Endothelial cell of umbilical vein (primary cell): ENCODE measurements around the gene PIK3CG. TPM values are rescaled to one million over a fixed set of nuclear protein-coding genes. Genes with fewer than 3 reads are reported as not detected.

Experiments
- BruUV-seq: library from RNA; stranded (reverse); fragments of 400-500 nt; replicated peaks from 2 replicates; lab custom pipeline; 2021; lab: Mats Ljungman, UMichigan
- CTCF ChIA-PET: fragments of 300-600, 350-600 bp; sonication (Branson Sonifier 250); formaldehyde crosslinking; loops from one replicate; lab custom pipeline; 2021; ENCODE audit warnings: antibody characterized with exemption, inconsistent platforms; lab: Charles Lee
- POLR2A ChIA-PET: fragments of 300-600, 350-600 bp; sonication (Branson Sonifier 250); formaldehyde crosslinking; loops from one replicate; lab custom pipeline; 2021; ENCODE audit warnings: antibody characterized with exemption, inconsistent platforms; lab: Charles Lee
- DNase-seq: peaks from one replicate; pipeline ENCODE4 v3.0.0-alpha.2; 2011; ENCODE audit warnings: low read depth, low spot score
- FAIRE-seq: peaks from 2 replicates; lab custom pipeline; 2011; peaks lifted over from hg19 to GRCh38; lab: Jason Lieb, UNC
- H2AFZ ChIP-seq: 2 replicates; pipeline ENCODE4 v1.6.0; 2012; ENCODE audit warnings: low read depth, low read length, control low read depth, inconsistent platforms
- H3K27ac ChIP-seq: 2 replicates; pipeline ENCODE4 v1.5.1; 2011; ENCODE audit warnings: low read depth, mild to moderate bottlenecking, control low read depth, low read length, moderate library complexity; ENCODE audit not compliant: insufficient read depth
- H3K27me3 ChIP-seq, 2 experiments: 2 replicates each; pipeline versions ENCODE4 v1.6.0 to v1.6.1; 2011; ENCODE audit warnings: low read length in 2 of 2, mixed read lengths in 1 of 2; ENCODE audit not compliant: control insufficient read depth in 2 of 2, insufficient read depth in 2 of 2
- H3K36me3 ChIP-seq, 2 experiments: 2 replicates in 1 of 2; 3 replicates in 1 of 2; pipeline ENCODE4 v1.5.1; 2011; ENCODE audit warnings: low read length in 2 of 2, mild to moderate bottlenecking in 1 of 2, moderate library complexity in 1 of 2; ENCODE audit not compliant: control insufficient read depth in 2 of 2, insufficient read depth in 2 of 2; ENCODE audit errors: extremely low read depth in 1 of 2
- H3K4me1 ChIP-seq: 3 replicates; pipeline ENCODE4 v1.5.1; 2011; ENCODE audit warnings: mild to moderate bottlenecking, low read length; ENCODE audit not compliant: control insufficient read depth, insufficient read depth; ENCODE audit errors: extremely low read depth
- H3K4me2 ChIP-seq: 2 replicates; pipeline ENCODE4 v1.6.1; 2011; ENCODE audit warnings: low read length, control low read depth, mixed read lengths; ENCODE audit not compliant: insufficient read depth
- H3K4me3 ChIP-seq, 3 experiments: fragments of 200-600 bp in 1 of 3; sonication (generic), shearing (Covaris generic) in 1 of 3; replicated peaks in 1 of 3; 2 replicates each; pipeline ENCODE4 v1.5.1; 2011 to 2016; ENCODE audit warnings: control low read depth in 3 of 3, low read length in 3 of 3, mild to moderate bottlenecking in 2 of 3, inconsistent platforms in 1 of 3, low read depth in 1 of 3, moderate library complexity in 1 of 3; ENCODE audit not compliant: insufficient read depth in 1 of 3
- H3K79me2 ChIP-seq: 2 replicates; pipeline ENCODE4 v1.6.0; 2012; ENCODE audit warnings: low read length, inconsistent platforms; ENCODE audit not compliant: control insufficient read depth, insufficient read depth
- H3K9ac ChIP-seq: replicated peaks from 2 replicates; pipeline ENCODE3; 2011; ENCODE audit warnings: low read length, control low read depth; ENCODE audit not compliant: insufficient read depth; ENCODE audit errors: extremely low read depth
- H3K9me1 ChIP-seq: replicated peaks from 3 replicates; pipeline ENCODE4 v1.6.0; 2011; ENCODE audit warnings: mild to moderate bottlenecking, low read length; ENCODE audit not compliant: control insufficient read depth, insufficient read depth; ENCODE audit errors: extremely low read depth
- H3K9me3 ChIP-seq: replicated peaks from 2 replicates; pipeline ENCODE4 v1.5.1; 2012; ENCODE audit warnings: low read length, inconsistent platforms; ENCODE audit not compliant: control insufficient read depth, insufficient read depth
- H4K20me1 ChIP-seq: replicated peaks from 2 replicates; pipeline ENCODE3; 2011; ENCODE audit warnings: mild to moderate bottlenecking, low read length; ENCODE audit not compliant: control insufficient read depth, insufficient read depth; ENCODE audit errors: extremely low read depth
- EZH2 ChIP-seq: IDR thresholded peaks from 2 replicates; pipeline ENCODE4 v1.6.1; 2012; ENCODE audit warnings: borderline replicate concordance, low read depth, mild to moderate bottlenecking, moderate library complexity, low read length, inconsistent platforms; ENCODE audit not compliant: severe bottlenecking
- FOS ChIP-seq: IDR thresholded peaks from 2 replicates; pipeline ENCODE4 v1.6.1; 2011; ENCODE audit warnings: mild to moderate bottlenecking, low read length, moderate library complexity, borderline replicate concordance; ENCODE audit not compliant: insufficient read depth
- GATA2 ChIP-seq: IDR thresholded peaks from 2 replicates; pipeline ENCODE4 v1.7.0; 2011; ENCODE audit warnings: low read depth, mild to moderate bottlenecking, moderate library complexity, mixed read lengths, low read length; ENCODE audit not compliant: insufficient read length, insufficient read depth
- JUN ChIP-seq: IDR thresholded peaks from 2 replicates; pipeline ENCODE4 v1.6.1; 2011; ENCODE audit warnings: borderline replicate concordance, low read depth; ENCODE audit not compliant: insufficient read length, insufficient read depth
- MYC ChIP-seq: IDR thresholded peaks from one replicate; pipeline ENCODE4 v1.6.1; 2011; ENCODE audit warnings: mild to moderate bottlenecking, low read depth, low read length
- POLR2A ChIP-seq: IDR thresholded peaks from 2 replicates; pipeline ENCODE4 v1.6.1; 2012; ENCODE audit warnings: low read depth, mild to moderate bottlenecking, control low read depth, low read length
- POLR2AphosphoS5 ChIP-seq: IDR thresholded peaks from 2 replicates; pipeline ENCODE4 v1.6.1; 2012; ENCODE audit warnings: low read depth, mild to moderate bottlenecking, control low read depth, low read length, moderate library complexity; ENCODE audit not compliant: insufficient read depth
- dilution Hi-C: fragments of 300-500 bp; cut with MboI; formaldehyde crosslinking; loops from one replicate; pipeline ENCODE4 v1.15.0; 2019; ENCODE audit warnings: low sequenced_read_pairs; ENCODE audit not compliant: extremely low pct_ligation_motif_present
- intact Hi-C: fragments of 100-400 bp; cut with micrococcal nuclease; formaldehyde crosslinking; loops from one replicate; pipeline ENCODE4 v1.10.0; 2022
- polyA plus RNA-seq, 4 experiments: library from polyadenylated mRNA; depleted of rRNA in 3 of 4; stranded (reverse) in 3 of 4; unstranded in 1 of 4; fragments of >200 nt; gene quantifications; 2 replicates each; pipeline versions ENCODE4 v1.2.1 to v1.2.3, GENCODE V29; 2011 to 2012; ENCODE audit warnings: missing spikeins in 1 of 4
- total RNA-seq: library from RNA; stranded (reverse); gene quantifications from 2 replicates; pipeline ENCODE4 v1.2.3, GENCODE V29; 2021
- TF ChIP-seq, protein P1 (sequence below): IDR thresholded peaks from 2 replicates; pipeline ENCODE4 v1.6.1; 2011; ENCODE audit not compliant: insufficient read depth, insufficient read length
- TF ChIP-seq, protein P2 (sequence below), 2 donors: IDR thresholded peaks; 1 replicate in 1 of 2; 2 replicates in 1 of 2; pipeline ENCODE4 v1.5.1; 2011; ENCODE audit warnings: low read length in 2 of 2, mild to moderate bottlenecking in 2 of 2, moderate library complexity in 2 of 2, control low read depth in 1 of 2, inconsistent platforms in 1 of 2, low read depth in 1 of 2; ENCODE audit not compliant: insufficient read depth in 1 of 2; ENCODE audit errors: extremely low read depth in 1 of 2

Gene PIK3CG
- total and polyA plus RNA-seq, 2 donors (not counting 3 experiments of a cell fraction or from before 2014, with no cell fraction given): 1.2 to 6.2 TPM

DNA sequence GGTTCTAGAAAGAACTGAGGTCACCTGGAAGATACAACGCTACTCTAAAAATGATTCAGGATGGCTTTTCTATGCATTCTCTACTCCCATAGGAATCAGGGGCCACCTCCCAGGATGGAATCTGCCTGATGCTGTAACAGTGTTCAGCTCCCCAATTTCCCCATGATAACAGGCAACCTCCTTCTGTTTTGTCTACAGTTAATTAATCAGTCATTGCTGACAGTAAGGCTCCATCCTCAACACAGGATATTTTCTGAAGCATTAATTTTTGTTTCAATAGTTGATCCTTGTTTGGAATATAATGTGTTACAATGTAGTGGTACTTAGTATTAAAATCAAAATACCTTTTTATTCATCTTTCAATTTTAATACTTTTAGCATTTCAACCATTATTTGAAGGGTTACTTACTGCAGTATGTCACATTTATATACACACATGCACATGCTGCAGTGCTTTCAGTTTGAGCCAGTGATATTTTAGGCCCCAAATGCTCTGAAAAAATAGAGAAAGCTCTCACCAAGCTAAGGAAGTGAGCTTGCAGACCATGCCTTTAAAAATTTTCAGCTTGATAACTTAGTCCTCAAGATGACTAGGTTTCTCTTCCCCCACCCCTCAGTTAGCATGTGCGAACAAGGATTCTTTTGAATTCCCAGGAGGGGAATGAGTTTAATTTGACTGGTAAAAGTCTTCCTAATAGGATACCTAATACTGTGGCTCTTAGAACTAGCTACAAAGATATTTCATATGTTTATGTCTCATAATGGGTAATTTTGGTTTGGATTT is 592 bp upstream of the PIK3CG start:
- dilution Hi-C loops (no loop called here), intact Hi-C loops (loop anchor here (1.0 to 5.0 kb wide), 3 partner anchors 87 to 322 kb away; no protein-coding TSS in a partner anchor)
- H3K9me3 ChIP-seq: no peaks in the 10 kb centered on the region
- H3K4me1 ChIP-seq: peaks cover 23% of the 10 kb centered on the region
- peak overlapping the region; percentile 55 for H2AFZ ChIP-seq
- H3K4me3 ChIP-seq: peak overlapping the region in 2 of 3 experiments; percentile 80 to 87
- H3K27me3 ChIP-seq: no peaks in the 10 kb centered on the region
- no peaks in the 10 kb centered on the region for H3K36me3 ChIP-seq
- ChIA-PET POLR2A (interaction anchor here (0.5 to 0.7 kb wide), 3 partner anchors 17 to 89 kb away, joined by 3 to 4 read pairs (median 3); no protein-coding TSS in a partner anchor), CTCF (interaction anchor here (0.8 to 1.6 kb wide), 7 partner anchors 13 to 322 kb away, joined by 3 to 6 read pairs (median 3); no protein-coding TSS in a partner anchor)
- peaks cover 13% of the 10 kb centered on the region for H3K79me2 ChIP-seq
- H4K20me1 ChIP-seq: no peaks in the 10 kb centered on the region
- H3K4me2 ChIP-seq: peak overlapping the region; percentile 94
- no peak for DNase-seq
- H3K9ac ChIP-seq: peak overlapping the region; percentile 73
- no TSS peak for BruUV-seq
- no peaks in the 10 kb centered on the region for H3K9me1 ChIP-seq
- FAIRE-seq: no peak
- H3K27ac ChIP-seq: peak overlapping the region; percentile 51
- TF ChIP-seq POLR2AphosphoS5: no peak
- no peak for TF ChIP-seq POLR2A
- no peak for TF ChIP-seq EZH2
- TF ChIP-seq, protein P1, sequence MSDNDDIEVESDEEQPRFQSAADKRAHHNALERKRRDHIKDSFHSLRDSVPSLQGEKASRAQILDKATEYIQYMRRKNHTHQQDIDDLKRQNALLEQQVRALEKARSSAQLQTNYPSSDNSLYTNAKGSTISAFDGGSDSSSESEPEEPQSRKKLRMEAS: no peak
- TF ChIP-seq FOS: no peak
- TF ChIP-seq MYC: no peak
- TF ChIP-seq GATA2: no peak
- TF ChIP-seq, protein P2, sequence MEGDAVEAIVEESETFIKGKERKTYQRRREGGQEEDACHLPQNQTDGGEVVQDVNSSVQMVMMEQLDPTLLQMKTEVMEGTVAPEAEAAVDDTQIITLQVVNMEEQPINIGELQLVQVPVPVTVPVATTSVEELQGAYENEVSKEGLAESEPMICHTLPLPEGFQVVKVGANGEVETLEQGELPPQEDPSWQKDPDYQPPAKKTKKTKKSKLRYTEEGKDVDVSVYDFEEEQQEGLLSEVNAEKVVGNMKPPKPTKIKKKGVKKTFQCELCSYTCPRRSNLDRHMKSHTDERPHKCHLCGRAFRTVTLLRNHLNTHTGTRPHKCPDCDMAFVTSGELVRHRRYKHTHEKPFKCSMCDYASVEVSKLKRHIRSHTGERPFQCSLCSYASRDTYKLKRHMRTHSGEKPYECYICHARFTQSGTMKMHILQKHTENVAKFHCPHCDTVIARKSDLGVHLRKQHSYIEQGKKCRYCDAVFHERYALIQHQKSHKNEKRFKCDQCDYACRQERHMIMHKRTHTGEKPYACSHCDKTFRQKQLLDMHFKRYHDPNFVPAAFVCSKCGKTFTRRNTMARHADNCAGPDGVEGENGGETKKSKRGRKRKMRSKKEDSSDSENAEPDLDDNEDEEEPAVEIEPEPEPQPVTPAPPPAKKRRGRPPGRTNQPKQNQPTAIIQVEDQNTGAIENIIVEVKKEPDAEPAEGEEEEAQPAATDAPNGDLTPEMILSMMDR (IDR thresholded peaks at IDR 0.05; ENCODE audit: extremely low read depth in 1 of 2, insufficient read depth in 1 of 2, low read depth in 1 of 2, low read length in 2 of 2): no peak
- no peak for TF ChIP-seq JUN
